Measurements from ENCODE around the gene CFAP61. TPM values are rescaled to one million over a fixed set of nuclear protein-coding genes. Genes with fewer than 3 reads are reported as not detected.

The CFAP61 gene
- total and polyA plus RNA-seq, 12 donors: 0.53 to 3.6 (median 1.1) TPM; not detected in 3

- Histone ChIP-seq H3K4me1 (replicated peaks in 1 of 2) (peaks cover 7 to 19% of the 10 kb centered on the region in 2 donors), H3K27me3 (no peaks in the 10 kb centered on the region), H3K27ac (peak overlapping the region; percentile 77 to 86 (median 82)), H3K4me3 (peak overlapping the region; percentile 76 to 98 (median 86)), H3K9me3 (replicated peaks in 1 of 3) (no peaks in the 10 kb centered on the region), H3K36me3 (replicated peaks in 1 of 2) (peaks cover 0 to 37% of the 10 kb centered on the region in 2 donors)
- no peak for DNase-seq
- intact Hi-C loops (cut with DNase I): loop anchor here in 1 of 2 donors (5.0 kb wide), 1 partner anchor 34 kb away; the partner anchor contains the start of gene NAA20
- WGBS, 4 donors: 1 to 2% (median 1%) methylated on average over 12 to 13 of the region's 13 CpGs
- TF ChIP-seq CTCF (IDR thresholded peaks at IDR 0.05) (no peak), POLR2A (IDR thresholded peaks at IDR 0.05) (no peak)
Measured at GRCh38 chr20:20051767-20052073, 612 bp upstream of the CFAP61 start.

GRCh38 chr20:20060234-20060998 is 8.1 kb downstream of the CFAP61 start:
- 84 to 89% (median 88%) methylated on average over 6 of the region's 6 CpGs for WGBS, 4 donors
- TF ChIP-seq POLR2A (IDR thresholded peaks at IDR 0.05): no peak
- TF ChIP-seq CTCF (IDR thresholded peaks at IDR 0.05): no peak

GRCh38 chr20:20063941-20064702 is 11.8 kb downstream of the CFAP61 start:
- TF ChIP-seq CTCF (IDR thresholded peaks at IDR 0.05) (no peak), POLR2A (IDR thresholded peaks at IDR 0.05) (no peak)
- Histone ChIP-seq H3K36me3 (replicated peaks in 1 of 2) (no peaks in the 10 kb centered on the region), H3K4me3 (no peak overlapping the region), H3K27ac (no peak overlapping the region), H3K4me1 (replicated peaks in 1 of 2) (no peaks in the 10 kb centered on the region), H3K9me3 (replicated peaks in 1 of 3) (no peaks in the 10 kb centered on the region), H3K27me3 (no peaks in the 10 kb centered on the region)
- no peak for DNase-seq
- WGBS, 4 donors: 63 to 82% (median 69%) methylated on average over 12 of the region's 12 CpGs
- intact Hi-C loops (cut with DNase I): no loop called here

More at GRCh38 chr20:20060234-20060998, 8.1 kb downstream of the CFAP61 start:
- no peak overlapping the region for H3K4me3 ChIP-seq
- DNase-seq: no peak
- no peaks in the 10 kb centered on the region for H3K27me3 ChIP-seq
- no peaks in the 10 kb centered on the region for H3K9me3 ChIP-seq (replicated peaks in 1 of 3)
- H3K27ac ChIP-seq: no peak overlapping the region
- intact Hi-C loops (cut with DNase I): no loop called here
- no peaks in the 10 kb centered on the region for H3K4me1 ChIP-seq (replicated peaks in 1 of 2)
- no peaks in the 10 kb centered on the region for H3K36me3 ChIP-seq (replicated peaks in 1 of 2)

- Histone ChIP-seq H3K9me3 (replicated peaks in 1 of 3) (no peaks in the 10 kb centered on the region), H3K4me1 (replicated peaks in 1 of 2) (no peaks in the 10 kb centered on the region), H3K27ac (no peak overlapping the region), H3K4me3 (no peak overlapping the region), H3K36me3 (replicated peaks in 1 of 2) (no peaks in the 10 kb centered on the region), H3K27me3 (no peaks in the 10 kb centered on the region)
- 86 to 94% (median 89%) methylated on average over 1 of the region's 1 CpG for WGBS, 4 donors
- DNase-seq: no peak
- TF ChIP-seq CTCF (IDR thresholded peaks at IDR 0.05): no peak
- intact Hi-C loops (cut with DNase I): no loop called here
Measured at GRCh38 chr20:20065361-20065760, 13.0 kb downstream of the CFAP61 start.

Measured in adrenal gland (tissue), 12 donors.